NCI-H2107 treated with DMSO at 0.1 percent for 48 hours (cell line): Measurements from ENCODE around the gene C10orf90.

ENCODE experiments used
- DNase-seq: peaks from one replicate; lab custom pipeline; 2025; ENCODE audit not compliant: unreplicated experiment; lab: John Stamatoyannopoulos, UW

C10orf90 gene

GRCh38 chr10:126508535-126509040 is 161.9 kb downstream of the C10orf90 start:
- DNase-seq = no peak

DNA sequence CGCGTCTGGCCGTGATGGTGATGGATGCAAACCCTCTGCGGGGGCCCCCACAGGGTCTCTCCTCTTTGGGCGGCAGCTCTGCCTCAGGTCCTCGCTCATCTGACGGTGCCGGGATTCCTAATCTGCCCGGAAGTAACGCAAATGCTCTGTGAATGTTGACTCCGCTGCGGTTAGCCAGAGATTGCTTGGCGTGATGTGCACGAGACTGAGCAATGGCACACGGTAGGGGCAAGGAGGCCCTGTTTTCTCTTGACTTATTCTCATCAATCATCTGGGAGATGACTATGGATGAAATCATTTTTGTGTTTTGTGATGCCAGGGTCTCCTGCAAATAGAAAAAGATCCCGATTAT is 165.8 kb downstream of the C10orf90 start:
- no peak for DNase-seq

- DNase-seq = no peak
Measured at GRCh38 chr10:126504063-126504760, 166.3 kb downstream of the C10orf90 start.

GRCh38 chr10:126503392-126504062 is 167.0 kb downstream of the C10orf90 start:
- DNase-seq = no peak

DNA sequence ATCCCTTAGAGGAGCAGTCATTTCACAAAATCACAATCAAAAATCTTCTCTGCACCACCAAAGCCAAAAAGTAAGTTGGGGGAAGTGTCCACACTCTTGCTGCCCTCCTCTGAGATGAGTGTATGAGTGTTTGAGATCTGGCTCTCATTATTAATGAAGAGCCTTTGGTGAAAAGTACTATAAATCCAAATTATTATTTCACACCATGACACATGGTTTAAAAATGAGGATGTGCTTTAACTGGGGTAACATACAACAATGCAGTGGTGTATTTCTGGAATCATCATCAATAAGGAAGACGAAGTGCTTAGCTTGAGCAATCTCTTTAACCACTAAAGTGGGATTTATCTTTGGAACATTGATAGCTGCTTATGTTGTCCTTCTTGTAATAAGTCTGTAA is 168.1 kb downstream of the C10orf90 start:
- no peak for DNase-seq

GRCh38 chr10:126501828-126502227 is 168.7 kb downstream of the C10orf90 start:
- no peak for DNase-seq

DNA sequence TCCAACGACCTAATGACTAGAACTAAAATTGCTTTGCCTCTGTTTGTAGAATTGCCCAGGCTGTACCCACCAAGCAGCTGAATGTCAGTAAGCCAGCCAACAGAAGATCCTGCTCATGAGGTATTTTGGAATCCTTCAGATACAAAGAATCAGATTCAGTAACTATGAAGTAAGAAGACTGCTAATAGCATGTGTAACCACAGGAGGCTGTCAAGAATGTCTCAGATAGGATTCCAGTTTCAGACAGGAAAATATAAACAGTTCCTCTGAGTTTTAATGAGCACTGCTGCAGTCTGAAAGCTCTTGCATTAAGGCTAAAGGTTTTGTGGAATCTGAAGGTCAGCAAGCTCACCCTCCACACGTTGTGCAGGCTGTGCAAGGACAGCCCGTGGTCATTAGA is 169.6 kb downstream of the C10orf90 start:
- no peak for DNase-seq

DNA sequence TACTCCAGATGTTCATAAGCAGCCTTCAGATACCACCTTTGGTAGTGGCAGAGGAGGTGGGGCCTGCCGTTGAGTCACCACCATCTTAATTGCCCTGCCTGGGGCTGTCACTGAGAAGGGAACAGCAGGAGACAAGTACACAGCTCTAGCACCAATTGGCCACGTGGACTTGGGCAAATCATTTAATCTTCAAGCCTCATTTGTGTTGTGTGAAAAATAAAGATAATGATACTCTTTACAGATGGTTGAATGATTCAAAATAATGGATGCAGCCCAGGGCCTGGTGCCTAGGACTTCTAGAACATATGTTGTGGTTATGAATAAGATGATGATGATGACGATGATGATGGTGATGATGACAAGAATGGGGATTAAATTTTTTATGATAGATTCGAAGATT is 170.3 kb downstream of the C10orf90 start:
- no peak for DNase-seq

DNA sequence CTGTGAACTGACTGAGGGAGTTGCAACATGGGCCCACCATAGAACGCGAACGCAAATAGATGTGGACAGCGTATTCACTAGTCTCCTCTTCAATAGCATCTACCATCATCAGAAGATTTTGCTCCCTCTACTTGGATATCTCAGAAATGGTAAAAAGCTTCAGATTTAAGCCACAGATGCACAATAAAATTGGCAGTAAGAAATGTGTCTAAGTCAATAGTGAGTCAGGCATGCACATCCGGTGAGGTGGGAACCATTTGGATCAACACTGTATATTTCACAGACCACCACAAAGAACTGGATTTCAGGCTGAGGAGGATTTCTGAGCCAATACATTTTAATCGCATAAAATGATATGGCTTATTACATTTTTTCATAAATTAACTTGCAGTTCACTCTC is 170.7 kb downstream of the C10orf90 start:
- no peak for DNase-seq

GRCh38 chr10:126497672-126498071 is 172.8 kb downstream of the C10orf90 start:
- no peak for DNase-seq

GRCh38 chr10:126496771-126497545 is 173.5 kb downstream of the C10orf90 start:
- no peak for DNase-seq

DNA sequence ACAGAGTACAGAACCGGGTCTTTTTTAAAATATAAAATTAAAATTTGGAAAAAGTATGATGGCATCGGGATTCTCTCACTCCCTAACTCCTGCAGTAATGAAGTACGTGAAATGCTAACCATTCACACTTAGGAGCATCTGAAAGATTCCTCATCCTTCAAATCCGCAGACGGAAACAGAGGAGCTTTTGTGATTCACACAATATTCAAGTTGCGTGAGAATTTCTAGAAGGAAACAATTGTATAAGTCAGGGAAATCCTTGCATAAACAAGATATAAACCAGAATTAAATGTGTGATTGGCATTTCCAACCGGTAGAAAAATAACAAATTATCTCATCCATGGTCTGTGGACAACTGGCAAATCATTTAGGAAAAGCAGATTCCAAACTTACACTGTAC is 179.0 kb downstream of the C10orf90 start:
- DNase-seq = no peak

DNA sequence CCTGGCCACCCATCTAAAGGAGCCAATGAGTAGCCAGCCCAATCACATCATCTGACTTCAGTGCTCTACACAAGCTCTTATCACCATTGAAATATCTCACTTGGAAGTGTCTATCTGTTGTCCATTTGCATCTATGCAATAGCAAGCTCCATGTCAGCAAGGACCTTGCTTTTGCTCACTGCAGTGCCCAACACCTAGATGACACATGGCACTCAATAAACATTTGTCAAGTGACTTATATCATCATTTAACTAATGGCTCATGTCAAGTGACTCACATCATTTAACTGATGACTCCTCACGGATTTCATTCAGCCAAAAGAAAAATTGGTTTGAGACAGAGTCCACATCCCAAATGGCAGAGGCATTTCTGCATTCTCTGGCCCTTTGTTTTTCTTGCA is 189.3 kb downstream of the C10orf90 start:
- no peak for DNase-seq

GRCh38 chr10:126480648-126481047 is 189.8 kb downstream of the C10orf90 start:
- DNase-seq = no peak

GRCh38 chr10:126479280-126479895 is 191.1 kb downstream of the C10orf90 start:
- no peak for DNase-seq

GRCh38 chr10:126478546-126478945 is 191.9 kb downstream of the C10orf90 start:
- no peak for DNase-seq

GRCh38 chr10:126476246-126476645 is 194.2 kb downstream of the C10orf90 start:
- no peak for DNase-seq

DNA sequence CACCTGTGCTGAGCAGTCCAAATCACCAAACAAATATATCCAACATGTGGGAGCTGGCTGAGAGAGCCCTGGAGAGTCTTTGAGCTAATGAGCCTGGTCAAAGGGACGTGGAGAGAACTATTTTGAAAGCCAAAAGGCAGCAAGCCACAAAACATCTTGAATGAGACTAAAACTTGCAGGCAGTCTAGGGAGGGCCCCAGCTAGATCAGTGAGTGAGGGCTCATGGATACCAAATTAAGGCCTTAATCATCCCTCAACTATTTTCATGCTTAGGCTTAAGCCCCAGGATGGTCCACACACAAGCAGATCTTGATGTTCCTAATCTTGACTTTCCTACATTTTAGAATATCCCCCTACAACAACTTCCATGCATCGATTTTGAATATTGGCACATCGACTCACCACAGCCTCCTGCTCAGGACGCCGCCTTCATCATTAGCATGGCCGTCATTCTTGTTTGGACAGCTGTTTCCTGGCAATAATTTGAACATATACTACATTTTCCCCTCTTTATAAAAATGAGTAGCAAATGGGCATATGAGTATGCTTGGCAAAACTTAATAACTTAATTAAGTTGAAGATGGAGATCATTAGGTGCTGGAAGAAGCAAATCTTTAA is 195.3 kb downstream of the C10orf90 start:
- no peak for DNase-seq

GRCh38 chr10:126474031-126474430 is 196.5 kb downstream of the C10orf90 start:
- no peak for DNase-seq

DNA sequence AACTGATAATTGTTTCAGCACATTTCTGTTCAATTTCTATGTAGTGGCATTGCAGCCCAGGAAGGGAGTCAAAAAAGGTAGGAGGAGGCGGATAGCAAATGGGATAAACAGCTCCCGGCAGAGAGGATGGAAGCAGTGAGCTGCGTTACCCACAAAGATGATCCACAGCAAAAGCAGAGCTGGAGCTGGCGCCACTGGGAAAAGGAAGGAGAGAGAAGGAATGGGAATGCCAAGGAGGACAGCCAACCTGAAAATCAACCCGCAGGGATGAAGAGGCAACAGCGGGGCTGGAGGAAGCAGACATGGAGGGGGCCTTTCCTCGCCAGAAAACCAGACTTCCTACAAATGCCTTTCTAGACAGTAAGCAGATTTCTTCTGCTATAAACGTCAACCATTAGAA is 199.5 kb downstream of the C10orf90 start:
- no peak for DNase-seq

- no peak for DNase-seq
Measured at GRCh38 chr10:126469692-126470091, 200.8 kb downstream of the C10orf90 start.
